AG04450 (cell line): Measurements from ENCODE around the gene FAM228B. TPM values are rescaled to one million over a fixed set of nuclear protein-coding genes. Genes with fewer than 3 reads are reported as not detected.

Source experiments
- CTCF ChIA-PET: fragments of 300-600, 350-600 bp; formaldehyde crosslinking; extraction: SDS; loops from one replicate; lab custom pipeline; 2022; ENCODE audit warnings: antibody characterized with exemption, inconsistent platforms; lab: Charles Lee
- POLR2A ChIA-PET: fragments of 350-600 bp; formaldehyde crosslinking; extraction: SDS; loops from one replicate; lab custom pipeline; 2021; ENCODE audit warnings: antibody characterized with exemption, inconsistent platforms; lab: Yijun Ruan, JAX
- DNase-seq: peaks from one replicate; pipeline ENCODE4 v3.0.0-alpha.2; 2011; ENCODE audit warnings: low read depth, low spot score
- H3K27ac ChIP-seq: one replicate; pipeline ENCODE4 v1.5.1; 2012; ENCODE audit warnings: low read depth, low read length, control low read depth
- H3K27me3 ChIP-seq: one replicate; pipeline ENCODE4 v1.6.0; 2012; ENCODE audit warnings: low read length; ENCODE audit not compliant: control insufficient read depth, insufficient read depth
- H3K4me3 ChIP-seq: 2 replicates; pipeline ENCODE4 v1.5.1; 2011; ENCODE audit warnings: mild to moderate bottlenecking, low read depth, low read length, control low read depth
- H3K9me3 ChIP-seq: 2 replicates; pipeline ENCODE4 v1.5.1; 2012; ENCODE audit warnings: low read length; ENCODE audit not compliant: control insufficient read depth, insufficient read depth
- polyA plus RNA-seq: library from polyadenylated mRNA; depleted of rRNA; stranded (reverse); fragments of >200 nt; gene quantifications from 2 replicates; pipeline ENCODE4 v1.2.3, GENCODE V29; 2011
- TF ChIP-seq, protein P1 (sequence below): IDR thresholded peaks from 2 replicates; pipeline ENCODE4 v1.5.1; 2011; ENCODE audit warnings: low read depth, low read length, control low read depth, inconsistent platforms

Gene FAM228B
- polyA plus RNA-seq, 1 experiment: 7.6 TPM

DNA sequence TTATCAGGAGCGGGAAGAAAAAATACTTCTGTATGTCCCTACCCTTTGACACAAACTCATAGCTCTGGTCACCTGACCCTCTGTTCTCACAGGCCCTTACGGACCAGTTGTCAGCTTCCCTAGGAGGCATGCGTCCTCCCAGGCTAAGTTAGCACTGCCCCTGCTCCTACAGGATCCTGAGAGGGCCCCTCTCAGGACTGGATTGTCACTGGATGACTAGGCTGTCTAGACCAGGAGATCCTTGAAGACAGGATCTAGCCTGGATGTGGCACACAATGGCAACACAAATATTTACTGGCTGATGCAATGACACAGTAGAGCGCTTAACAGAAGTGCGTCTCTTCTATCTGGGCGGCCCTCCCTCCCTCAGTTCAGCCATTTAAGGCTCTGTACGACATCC is 59.2 kb downstream of the FAM228B start:
- no peak for DNase-seq
- POLR2A ChIA-PET: interaction anchor here (0.6 kb wide), 1 partner anchor 1039 kb away, joined by 3 read pairs; no protein-coding TSS in a partner anchor
- no peaks in the 10 kb centered on the region for H3K9me3 ChIP-seq
- no peaks in the 10 kb centered on the region for H3K27me3 ChIP-seq
- no peak overlapping the region for H3K4me3 ChIP-seq
- H3K27ac ChIP-seq: no peak overlapping the region
- CTCF ChIA-PET: no interaction called here
- TF ChIP-seq, protein P1, sequence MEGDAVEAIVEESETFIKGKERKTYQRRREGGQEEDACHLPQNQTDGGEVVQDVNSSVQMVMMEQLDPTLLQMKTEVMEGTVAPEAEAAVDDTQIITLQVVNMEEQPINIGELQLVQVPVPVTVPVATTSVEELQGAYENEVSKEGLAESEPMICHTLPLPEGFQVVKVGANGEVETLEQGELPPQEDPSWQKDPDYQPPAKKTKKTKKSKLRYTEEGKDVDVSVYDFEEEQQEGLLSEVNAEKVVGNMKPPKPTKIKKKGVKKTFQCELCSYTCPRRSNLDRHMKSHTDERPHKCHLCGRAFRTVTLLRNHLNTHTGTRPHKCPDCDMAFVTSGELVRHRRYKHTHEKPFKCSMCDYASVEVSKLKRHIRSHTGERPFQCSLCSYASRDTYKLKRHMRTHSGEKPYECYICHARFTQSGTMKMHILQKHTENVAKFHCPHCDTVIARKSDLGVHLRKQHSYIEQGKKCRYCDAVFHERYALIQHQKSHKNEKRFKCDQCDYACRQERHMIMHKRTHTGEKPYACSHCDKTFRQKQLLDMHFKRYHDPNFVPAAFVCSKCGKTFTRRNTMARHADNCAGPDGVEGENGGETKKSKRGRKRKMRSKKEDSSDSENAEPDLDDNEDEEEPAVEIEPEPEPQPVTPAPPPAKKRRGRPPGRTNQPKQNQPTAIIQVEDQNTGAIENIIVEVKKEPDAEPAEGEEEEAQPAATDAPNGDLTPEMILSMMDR: no peak

DNA sequence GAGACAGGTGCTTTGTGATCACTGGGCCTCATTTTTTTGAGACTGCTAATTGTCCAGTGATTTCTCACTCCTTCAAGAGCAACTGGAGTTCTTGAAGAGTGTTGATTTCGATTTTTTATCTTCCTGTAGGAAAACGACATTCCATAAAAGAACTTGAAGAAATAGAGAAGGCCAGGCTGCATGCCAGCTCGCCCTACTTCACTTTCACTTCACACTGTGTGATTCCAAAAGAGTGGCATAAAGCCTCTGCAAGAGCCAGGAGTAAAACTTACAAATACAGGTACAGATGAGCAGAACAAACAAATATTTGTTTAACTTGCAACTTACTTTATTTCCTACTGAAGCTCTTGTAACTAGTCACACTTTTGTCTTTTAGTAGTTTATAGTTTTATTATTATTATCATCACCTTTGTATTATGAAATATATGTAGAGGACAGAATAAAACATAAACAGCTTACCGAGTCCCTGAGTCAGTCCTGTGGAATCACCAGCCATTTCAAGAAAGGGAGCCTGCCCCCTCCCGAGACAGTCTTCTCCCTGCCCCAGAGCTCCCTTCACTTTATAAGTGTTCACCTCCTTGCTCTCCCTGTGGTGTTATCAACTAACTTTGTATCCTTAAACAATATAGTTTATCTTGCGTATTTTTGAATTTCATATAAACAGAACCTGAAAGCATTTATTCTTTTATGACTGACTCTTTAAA is 60.2 kb downstream of the FAM228B start:
- Histone ChIP-seq H3K9me3 (no peaks in the 10 kb centered on the region), H3K27me3 (no peaks in the 10 kb centered on the region), H3K4me3 (no peak overlapping the region), H3K27ac (no peak overlapping the region)
- DNase-seq: no peak
- POLR2A ChIA-PET: no interaction called here
- TF ChIP-seq, protein P1: no peak
- CTCF ChIA-PET: interaction anchor here (0.8 kb wide), 1 partner anchor 99 kb away, joined by 3 read pairs; the partner anchor contains the start of gene TP53I3

- H3K27ac ChIP-seq: no peak overlapping the region
- TF ChIP-seq, protein P1: no peak
- POLR2A ChIA-PET: no interaction called here
- H3K27me3 ChIP-seq: peaks cover 4% of the 10 kb centered on the region
- no peak overlapping the region for H3K4me3 ChIP-seq
- no peak for DNase-seq
- CTCF ChIA-PET: no interaction called here
- H3K9me3 ChIP-seq: no peaks in the 10 kb centered on the region; the same call in 1 of the 2 replicates
Measured at GRCh38 chr2:24189551-24189950, 66.3 kb downstream of the FAM228B start.

DNA sequence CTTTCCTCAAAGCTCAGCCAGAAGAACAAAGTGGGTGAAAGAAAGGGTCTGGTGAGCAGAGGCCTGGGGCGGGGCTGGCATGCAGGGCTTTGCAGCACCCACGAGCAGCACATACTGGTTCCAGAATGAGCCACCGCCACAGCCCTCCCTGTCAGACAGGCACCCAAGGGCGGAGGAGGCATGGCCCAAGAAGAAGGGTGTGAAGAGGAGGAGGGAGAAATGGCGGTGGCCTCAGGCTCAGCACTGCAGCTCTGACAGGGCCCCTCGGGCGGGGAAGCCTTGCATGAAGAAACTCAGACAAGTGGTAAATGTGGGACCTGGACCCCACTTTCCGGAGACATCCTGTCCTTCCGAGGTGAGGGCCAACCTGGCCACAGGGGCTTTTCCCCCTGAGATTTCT is 67.2 kb downstream of the FAM228B start:
- no peak for DNase-seq
- Histone ChIP-seq H3K27me3 (peaks cover 4% of the 10 kb centered on the region), H3K27ac (no peak overlapping the region), H3K9me3 (no peaks in the 10 kb centered on the region; the same call in 1 of the 2 replicates), H3K4me3 (no peak overlapping the region)
- ChIA-PET CTCF (no interaction called here), POLR2A (no interaction called here)
- TF ChIP-seq, protein P1: no peak

GRCh38 chr2:24191156-24191555 is 67.9 kb downstream of the FAM228B start:
- ChIA-PET CTCF (no interaction called here), POLR2A (no interaction called here)
- no peak for DNase-seq
- TF ChIP-seq, protein P1: no peak
- Histone ChIP-seq H3K4me3 (no peak overlapping the region), H3K27me3 (peaks cover 4% of the 10 kb centered on the region), H3K9me3 (no peaks in the 10 kb centered on the region; the same call in 1 of the 2 replicates), H3K27ac (no peak overlapping the region)
